ENCODE measurements around the gene AHR.

GRCh38 chr7:17315974-17316373 lies 17.5 kb downstream of the AHR start:
- TF ChIP-seq CTCF (conservative IDR thresholded peaks at IDR 0.05; ENCODE audit: low read depth, low read length) = no peak
- TF ChIP-seq EZH2 (IDR thresholded peaks at IDR 0.05; ENCODE audit: borderline replicate concordance, low read depth, low read length, poor library complexity, severe bottlenecking) = no peak
